ENCODE data around the gene ZC3H11A.
"Not testable (repeated sequence)": the region's sequence is repeated elsewhere in the genome, so short reads cannot be mapped to it uniquely, and the experiment has no call there.

The ZC3H11A gene

GRCh38 chr1:203789966-203790365 is 5.5 kb upstream of the ZC3H11A start:
- DNase-seq = no peak

- no peak for DNase-seq
Observed at GRCh38 chr1:203791498-203791897, 3.9 kb upstream of the ZC3H11A start.

- DNase-seq = no peak
Observed at GRCh38 chr1:203792486-203792885, 2.9 kb upstream of the ZC3H11A start.

DNA sequence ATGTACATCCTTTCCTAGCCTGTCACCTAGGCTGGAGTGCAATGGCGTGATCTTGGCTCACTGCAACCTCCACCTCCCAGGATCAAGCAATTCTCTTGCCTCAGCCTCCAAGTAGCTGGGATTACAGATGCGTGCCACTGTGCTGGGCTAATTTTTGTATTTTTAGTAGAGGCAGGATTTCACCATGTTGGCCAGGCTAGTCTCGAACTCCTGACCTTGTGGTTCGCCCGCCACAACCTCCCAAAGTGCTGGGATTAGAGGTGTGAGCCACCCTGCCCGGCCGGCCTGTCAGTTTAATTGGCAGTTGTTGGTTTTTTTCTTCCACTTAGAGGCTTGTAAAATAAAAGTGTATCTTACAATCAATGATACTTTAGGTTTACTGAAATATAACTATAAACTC is 1.9 kb upstream of the ZC3H11A start:
- DNase-seq = not testable (repeated sequence)

- DNase-seq = no peak
Observed at GRCh38 chr1:203794764-203795440, 521 bp upstream of the ZC3H11A start.

DNA sequence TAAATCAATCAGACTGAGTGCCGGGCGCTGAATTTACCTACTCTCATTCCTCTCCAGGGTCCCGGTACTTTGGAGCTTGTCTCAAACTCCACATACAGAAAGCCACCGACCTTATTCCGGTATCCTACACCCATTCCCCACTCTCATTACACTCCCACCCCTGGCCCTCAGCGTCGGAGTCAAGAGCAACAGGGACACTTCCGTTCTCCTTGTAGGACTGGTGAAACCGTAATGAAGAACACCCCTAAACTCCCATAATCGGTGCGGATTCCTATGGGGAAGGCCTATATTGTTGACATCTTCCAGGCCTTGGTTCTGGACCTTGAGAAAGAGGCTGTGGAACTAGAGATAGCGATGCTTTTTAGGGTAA is 798 bp downstream of the ZC3H11A start:
- no peak for DNase-seq

GRCh38 chr1:203797216-203797615 is 1.8 kb downstream of the ZC3H11A start:
- DNase-seq = no peak

GRCh38 chr1:203797948-203798655 is 2.7 kb downstream of the ZC3H11A start:
- DNase-seq = no peak

GRCh38 chr1:203799157-203799556 is 3.7 kb downstream of the ZC3H11A start:
- no peak for DNase-seq

- DNase-seq = no peak
Observed at GRCh38 chr1:203799971-203800370, 4.5 kb downstream of the ZC3H11A start.

GRCh38 chr1:203805689-203806088 is 10.3 kb downstream of the ZC3H11A start:
- DNase-seq = no peak

- no peak for DNase-seq
Observed at GRCh38 chr1:203807196-203807595, 11.8 kb downstream of the ZC3H11A start.

DNA sequence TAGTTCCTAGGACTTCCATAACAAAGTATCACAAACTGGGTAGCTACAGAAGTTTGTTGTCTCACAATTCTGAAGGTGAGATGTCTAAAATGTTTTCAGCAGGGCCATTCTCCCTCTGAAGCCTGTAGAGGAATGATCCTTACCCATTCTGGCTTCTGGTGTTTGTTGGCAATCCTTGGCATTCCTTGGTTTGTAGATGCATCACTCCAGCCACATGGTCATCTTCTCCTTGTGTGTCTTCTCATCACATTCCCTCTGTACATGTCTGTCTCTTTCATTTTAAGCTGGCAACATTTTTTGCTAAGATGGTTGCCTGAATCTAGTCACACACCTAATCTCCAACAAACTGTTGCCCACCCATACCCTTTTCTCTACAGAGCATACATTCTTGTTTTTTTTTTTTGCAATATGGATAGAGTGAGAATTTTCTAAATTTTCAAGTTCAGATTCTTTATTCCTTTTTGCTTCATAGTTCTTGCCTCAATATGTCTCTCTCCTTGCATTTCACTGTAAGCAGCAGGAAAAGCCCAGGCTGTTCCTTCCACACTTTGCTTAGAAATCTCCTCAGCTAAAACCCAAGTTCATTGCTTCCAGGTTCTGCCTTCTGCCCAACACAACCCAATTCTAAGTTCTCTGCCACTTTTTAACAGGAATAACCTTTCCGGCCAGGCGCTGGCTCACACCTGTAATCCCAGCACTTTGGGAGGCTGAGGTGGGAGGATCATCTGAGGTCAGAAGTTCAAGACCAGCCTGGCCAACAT is 18.3 kb downstream of the ZC3H11A start:
- DNase-seq = no peak

DNA sequence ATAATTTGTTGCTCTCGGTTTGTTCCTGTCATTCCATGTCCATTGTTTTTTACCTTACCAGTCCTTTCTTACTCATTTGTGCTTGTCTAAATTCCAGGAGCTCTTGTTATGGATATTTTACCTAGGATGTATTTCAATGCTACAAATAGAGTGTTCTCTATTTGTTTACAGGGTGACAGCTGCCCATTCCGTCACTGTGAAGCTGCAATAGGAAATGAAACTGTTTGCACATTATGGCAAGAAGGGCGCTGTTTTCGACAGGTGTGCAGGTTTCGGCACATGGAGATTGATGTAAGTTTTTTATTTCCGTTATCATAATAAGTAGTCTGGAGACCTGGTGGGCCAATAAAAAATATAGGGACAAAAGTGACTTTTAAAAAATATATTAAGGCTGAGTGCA is 23.0 kb downstream of the ZC3H11A start:
- no peak for DNase-seq

DNA sequence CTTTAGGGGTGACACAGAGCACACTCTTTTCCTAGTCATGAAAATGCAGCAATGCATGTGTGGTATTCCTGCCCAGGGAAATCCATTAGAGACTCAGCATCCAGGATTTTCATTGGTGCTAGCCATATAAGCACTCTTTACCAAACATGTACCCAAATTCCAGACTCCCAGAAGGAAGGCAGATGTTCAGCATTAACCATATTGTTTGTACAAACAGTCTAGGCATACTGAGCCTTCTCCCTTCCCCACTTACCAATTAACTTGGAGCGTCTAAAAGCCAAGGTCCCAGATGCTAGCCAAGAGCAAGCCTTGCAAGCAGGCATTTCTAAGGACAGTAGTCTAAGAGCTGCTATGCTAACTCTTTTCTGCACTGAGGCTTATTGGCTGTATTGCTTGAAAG is 27.9 kb downstream of the ZC3H11A start:
- DNase-seq = no peak

DNA sequence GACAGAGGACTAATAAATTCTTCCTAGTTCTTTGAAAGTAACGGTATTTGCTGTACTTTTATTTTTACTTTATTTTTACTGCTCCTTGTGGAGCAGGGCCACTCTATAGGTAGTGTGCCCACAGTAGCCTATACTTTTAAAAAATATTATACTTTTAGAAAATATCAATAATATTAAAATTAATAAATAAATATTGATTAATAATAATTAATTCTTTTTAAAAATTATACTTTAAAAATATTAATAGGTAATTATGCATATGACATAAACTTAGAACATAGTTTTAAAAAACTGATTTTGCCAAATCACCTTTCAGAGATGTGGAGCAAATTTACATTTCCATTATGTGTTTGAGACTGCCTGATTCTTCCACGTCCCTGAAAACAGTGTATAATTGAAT is 30.8 kb downstream of the ZC3H11A start:
- DNase-seq = no peak

DNA sequence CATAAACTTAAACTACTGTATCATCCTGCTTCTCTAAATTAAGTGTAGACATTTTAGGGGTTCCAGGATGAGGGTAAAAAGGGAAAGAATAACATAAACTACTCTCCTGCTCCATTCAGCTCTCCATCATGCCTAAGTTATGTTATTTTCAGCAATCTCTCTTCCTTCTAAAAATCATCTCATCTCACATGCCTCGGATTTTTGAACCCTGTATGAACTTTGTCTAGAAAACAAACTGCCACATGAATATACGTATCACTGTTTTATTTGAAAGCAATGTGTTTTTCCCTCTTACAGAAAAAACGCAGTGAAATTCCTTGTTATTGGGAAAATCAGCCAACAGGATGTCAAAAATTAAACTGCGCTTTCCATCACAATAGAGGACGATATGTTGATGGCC is 32.6 kb downstream of the ZC3H11A start:
- DNase-seq = no peak

DNA sequence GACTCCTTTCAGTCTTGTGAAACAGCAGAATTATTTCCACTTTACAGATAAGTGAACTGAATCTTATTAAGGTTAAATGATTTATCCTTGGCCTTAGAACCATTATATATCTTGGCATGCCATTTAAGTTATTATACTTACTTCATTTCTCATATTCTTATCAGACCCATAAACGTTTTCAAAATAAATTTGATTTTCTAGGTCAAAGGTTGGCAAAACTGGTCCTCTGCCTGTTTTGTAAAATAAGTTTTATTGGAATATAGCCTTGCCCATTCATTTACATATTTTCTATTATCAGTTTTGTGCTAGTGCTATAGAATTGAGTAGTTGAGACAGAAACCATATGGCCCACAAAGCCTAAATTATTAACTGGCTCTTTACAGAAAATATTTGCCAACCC is 33.1 kb downstream of the ZC3H11A start:
- DNase-seq = no peak

GRCh38 chr1:203829247-203829646 is 33.8 kb downstream of the ZC3H11A start:
- not testable (repeated sequence) for DNase-seq

DNA sequence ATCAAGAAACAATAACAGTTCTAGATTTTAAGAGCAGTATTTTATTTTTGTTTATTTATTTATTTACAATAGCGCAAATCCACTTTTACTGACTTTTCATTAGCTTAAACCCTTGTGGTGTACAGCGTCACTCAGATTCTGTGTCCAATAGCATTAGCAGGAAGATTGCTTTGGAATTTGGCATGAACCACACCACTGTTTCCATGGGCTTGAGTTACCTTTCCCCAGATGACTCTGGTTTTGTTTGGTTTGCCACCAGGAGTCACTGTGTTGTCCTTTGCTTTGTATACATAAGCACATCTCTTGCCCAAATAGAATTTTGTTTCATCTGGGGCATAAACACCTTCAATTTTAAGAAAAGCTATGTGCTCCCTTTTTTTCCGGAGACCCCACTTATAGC is 40.1 kb downstream of the ZC3H11A start:
- DNase-seq = no peak

- DNase-seq = no peak
Observed at GRCh38 chr1:203839081-203839480, 43.7 kb downstream of the ZC3H11A start.

DNA sequence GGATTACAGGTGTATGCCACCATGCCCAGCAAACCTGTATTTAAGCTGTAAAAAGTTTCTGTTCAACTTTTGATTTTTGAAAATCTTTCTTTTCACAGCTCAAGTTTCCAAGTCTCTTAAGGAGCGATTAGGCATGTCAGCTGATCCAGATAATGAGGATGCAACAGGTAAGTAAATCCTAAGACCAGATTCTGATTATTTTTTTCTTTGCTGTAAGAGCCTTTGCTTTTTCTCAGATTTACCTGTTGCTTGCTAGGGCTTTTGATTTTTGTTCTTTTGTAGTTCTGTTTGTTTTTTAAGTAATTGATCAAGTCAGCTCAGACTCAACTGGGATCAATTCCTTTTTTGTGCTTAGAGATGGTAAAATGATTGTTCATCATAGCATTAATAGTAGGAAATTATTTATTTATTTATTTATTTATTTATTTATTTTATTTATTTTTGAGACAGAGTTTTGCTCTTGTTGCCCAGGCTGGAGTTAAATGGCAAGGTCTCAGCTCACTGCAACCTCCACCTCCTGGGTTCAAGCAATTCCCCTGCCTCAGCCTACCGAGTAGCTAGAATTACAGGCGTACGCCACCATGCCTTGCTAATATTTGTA is 44.9 kb downstream of the ZC3H11A start:
- no peak for DNase-seq

GRCh38 chr1:203842559-203842876 is 47.1 kb downstream of the ZC3H11A start:
- no peak for DNase-seq

DNA sequence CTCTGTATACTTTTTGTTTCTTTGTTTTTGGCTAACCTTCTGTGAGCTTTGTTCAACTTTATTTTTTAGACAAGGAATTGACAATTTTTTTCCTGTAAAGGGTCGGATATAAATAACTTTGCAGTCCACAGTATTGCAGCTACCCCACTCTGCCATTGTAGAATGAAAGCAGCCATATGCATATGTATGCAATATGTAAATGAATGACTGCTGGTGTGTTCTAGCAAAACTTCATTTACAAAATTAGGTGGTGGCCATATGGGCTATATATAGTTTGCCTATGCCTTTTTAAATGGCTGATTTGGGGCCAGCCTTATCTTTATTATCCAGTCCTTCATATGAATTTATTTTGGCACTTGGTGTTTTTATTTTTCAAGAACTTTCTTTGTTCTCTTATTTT is 48.0 kb downstream of the ZC3H11A start:
- DNase-seq = no peak
